CD4-positive, alpha-beta memory T cell (primary cell): ENCODE data around the gene SIVA1. TPM values are rescaled to one million over a fixed set of nuclear protein-coding genes. Genes with fewer than 3 reads are reported as not detected.

Source experiments
- CTCF ChIA-PET: fragments of 350-600 bp; sonication (Branson Sonifier 250); formaldehyde crosslinking; loops from one replicate; lab custom pipeline; 2021; ENCODE audit warnings: inconsistent platforms; ENCODE audit not compliant: partially characterized antibody; lab: Charles Lee
- POLR2A ChIA-PET: fragments of 350-600 bp; sonication (Branson Sonifier 250); formaldehyde crosslinking; loops from one replicate; lab custom pipeline; 2021; ENCODE audit not compliant: partially characterized antibody; lab: Charles Lee
- DNase-seq, 5 donors: peaks; one replicate each; pipeline versions ENCODE4 v3.0.0 to v3.0.0-alpha.2; 2020 to 2022; ENCODE audit warnings: mixed read lengths in 1 of 5
- H3K27ac ChIP-seq: one replicate; pipeline ENCODE4 v1.7.0; 2013; ENCODE audit warnings: low read depth, low read length
- H3K27me3 ChIP-seq: 2 replicates; pipeline ENCODE4 v1.7.0; 2013; ENCODE audit warnings: mild to moderate bottlenecking, low read length, moderate library complexity; ENCODE audit not compliant: insufficient read depth
- H3K36me3 ChIP-seq: 2 replicates; pipeline ENCODE4 v1.7.0; 2013; ENCODE audit warnings: mild to moderate bottlenecking, low read length, moderate library complexity; ENCODE audit not compliant: insufficient read depth
- H3K4me1 ChIP-seq: 2 replicates; pipeline ENCODE4 v1.7.0; 2013; ENCODE audit warnings: mild to moderate bottlenecking, low read length, moderate library complexity; ENCODE audit not compliant: insufficient read depth
- H3K4me3 ChIP-seq, 2 donors: one replicate each; pipeline ENCODE4 v1.7.0; 2013; ENCODE audit warnings: low read length in 2 of 2, mild to moderate bottlenecking in 1 of 2
- H3K9me3 ChIP-seq, 2 donors: one replicate each; pipeline ENCODE4 v1.7.0; 2013; ENCODE audit warnings: low read length in 2 of 2, control low read depth in 1 of 2; ENCODE audit not compliant: control insufficient read depth in 1 of 2
- H3K27ac Mint-ChIP-seq, 7 donors: one replicate each; pipeline ENCODE4 v1.8.0; 2020 to 2021; ENCODE audit warnings: mixed read lengths in 7 of 7, mild to moderate bottlenecking in 6 of 7, inconsistent platforms in 3 of 7, moderate library complexity in 3 of 7
- H3K27me3 Mint-ChIP-seq, 2 donors: one replicate each; pipeline ENCODE4 v1.8.0; 2020 to 2021; ENCODE audit warnings: mixed read lengths in 2 of 2
- H3K36me3 Mint-ChIP-seq, 2 donors: one replicate each; pipeline ENCODE4 v1.8.0; 2020 to 2021; ENCODE audit warnings: mixed read lengths in 2 of 2, inconsistent platforms in 1 of 2, mild to moderate bottlenecking in 1 of 2
- H3K4me1 Mint-ChIP-seq, 4 donors: one replicate each; pipeline ENCODE4 v1.8.0; 2020 to 2021; ENCODE audit warnings: mixed read lengths in 4 of 4, mild to moderate bottlenecking in 1 of 4
- H3K4me3 Mint-ChIP-seq, 8 donors: one replicate each; pipeline ENCODE4 v1.8.0; 2020 to 2021; ENCODE audit warnings: mixed read lengths in 8 of 8, mild to moderate bottlenecking in 7 of 8, moderate library complexity in 6 of 8, inconsistent platforms in 3 of 8
- H3K9me3 Mint-ChIP-seq, 8 donors: one replicate each; pipeline ENCODE4 v1.8.0; 2020 to 2021; ENCODE audit warnings: mixed read lengths in 8 of 8, mild to moderate bottlenecking in 5 of 8, inconsistent platforms in 3 of 8, moderate library complexity in 1 of 8
- intact Hi-C: fragments of 100-400 bp; cut with micrococcal nuclease; formaldehyde crosslinking; loops from one replicate; pipeline ENCODE4 v1.15.1; 2023
- polyA plus RNA-seq, 2 donors: library from polyadenylated mRNA; unstranded; fragments of 300-500 nt; fragmentation: Illumina TruSeq; gene quantifications; one replicate each; pipeline ENCODE4 v1.2.3, GENCODE V29; 2021
- total RNA-seq, 2 experiments: library from RNA; stranded (reverse); gene quantifications; one replicate each; pipeline ENCODE4 v1.2.3, GENCODE V29; 2021

The SIVA1 gene
- total and polyA plus RNA-seq, 4 experiments from 2014 or later = 69.3 to 266 (median 144) TPM

DNA sequence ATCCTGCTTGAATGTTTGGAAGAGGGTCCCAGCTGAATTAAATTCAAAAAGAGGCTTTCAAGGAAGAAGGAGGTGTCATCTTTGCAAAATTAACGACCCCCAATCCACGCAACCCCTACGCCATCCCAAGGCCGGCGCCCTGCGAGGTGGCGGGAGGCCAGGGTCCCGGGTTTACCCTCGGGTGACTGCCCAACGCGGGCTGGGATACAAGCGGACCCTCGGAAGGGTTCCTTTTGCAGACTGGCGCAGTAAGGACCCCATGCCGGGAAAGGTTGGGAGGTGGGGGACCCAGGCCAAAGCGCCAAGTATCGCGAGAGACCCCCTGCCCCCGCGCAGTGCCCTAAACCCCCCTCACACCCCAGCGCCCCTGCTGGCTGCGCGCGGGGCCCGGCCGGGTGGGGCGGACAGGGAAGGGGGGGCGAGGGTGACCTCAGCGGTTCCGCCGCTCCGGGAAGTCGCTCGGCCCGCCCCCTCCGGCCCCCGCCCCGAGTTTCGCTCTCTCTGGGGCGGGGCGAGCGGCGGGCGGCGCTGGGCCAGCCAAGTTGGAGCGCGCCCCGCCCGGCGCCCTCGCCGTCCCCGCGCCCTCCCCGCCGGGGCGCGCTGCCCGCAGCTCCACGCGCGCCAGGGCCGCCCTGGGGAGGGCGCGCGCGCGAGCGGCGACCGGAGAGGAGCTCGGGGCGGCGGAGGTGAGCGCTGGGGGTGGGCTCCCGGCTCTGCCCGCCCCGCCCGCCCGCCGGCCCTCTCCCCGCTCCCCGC lies 47.2 kb downstream of the SIVA1 start:
- Histone ChIP-seq H3K36me3 (no peaks in the 10 kb centered on the region), H3K4me3 (peak overlapping the region in 1 of 2 donors; percentile 38), H3K9me3 (no peaks in the 10 kb centered on the region), H3K27ac (peak overlapping the region; percentile 51), H3K27me3 (no peaks in the 10 kb centered on the region), H3K4me1 (peaks cover 41% of the 10 kb centered on the region)
- no peaks in the 10 kb centered on the region for H3K27me3 Mint-ChIP-seq
- peak; percentile 76 to 81 (median 80) for DNase-seq
- intact Hi-C loops = loop anchor here (1.0 to 2.0 kb wide), 2 partner anchors 26 to 31 kb away; no protein-coding TSS in a partner anchor
- H3K4me1 Mint-ChIP-seq = peaks cover 13 to 58% (median 37%) of the 10 kb centered on the region in 4 donors
- H3K36me3 Mint-ChIP-seq = peaks cover 0 to 2% of the 10 kb centered on the region in 2 donors
- peak overlapping the region; percentile 58 to 92 (median 91) for H3K27ac Mint-ChIP-seq
- ChIA-PET POLR2A (interaction anchor here (0.6 to 3.0 kb wide), 17 partner anchors 8 to 691 kb away, joined by 3 to 27 read pairs (median 4); partner anchors contain the start of genes CEP170B and SIVA1), CTCF (interaction anchor here (1.6 to 2.5 kb wide), 2 partner anchors 21 to 26 kb away, joined by 5 to 13 read pairs; no protein-coding TSS in a partner anchor)
- H3K4me3 Mint-ChIP-seq = peak overlapping the region; percentile 50 to 77 (median 74)
- H3K9me3 Mint-ChIP-seq = no peaks in the 10 kb centered on the region

GRCh38 chr14:104800771-104801519 lies 48.0 kb downstream of the SIVA1 start, which contains the start of gene ZBTB42:
Gene ZBTB42 (plus strand): TSS chr14:104801101. CDS start chr14:104801198, 97 bp downstream.
- peak within 1 kb of the TSS in 1 of 2 donors; percentile 65 for H3K4me3 ChIP-seq
- no peaks in the 10 kb centered on the region for H3K36me3 ChIP-seq
- H3K9me3 ChIP-seq = no peaks in the 10 kb centered on the region
- no peaks in the 10 kb centered on the region for H3K27me3 ChIP-seq
- peak within 1 kb of the TSS; percentile 81 to 91 (median 86) for H3K4me3 Mint-ChIP-seq
- POLR2A ChIA-PET = interaction anchor here (0.6 to 3.0 kb wide), 17 partner anchors 9 to 691 kb away, joined by 3 to 27 read pairs (median 4); partner anchors contain the start of gene SIVA1
- peak within 1 kb of the TSS; percentile 58 for H3K27ac ChIP-seq
- CTCF ChIA-PET = interaction anchor here (1.6 to 2.5 kb wide), 2 partner anchors 21 to 25 kb away, joined by 5 to 13 read pairs; no protein-coding TSS in a partner anchor
- no peaks in the 10 kb centered on the region for H3K27me3 Mint-ChIP-seq
- H3K4me1 Mint-ChIP-seq = peaks cover 13 to 57% (median 37%) of the 10 kb centered on the region in 4 donors
- H3K4me1 ChIP-seq = peaks cover 39% of the 10 kb centered on the region
- intact Hi-C loops = loop anchor here (1.0 to 2.0 kb wide), 2 partner anchors 25 to 32 kb away; no protein-coding TSS in a partner anchor
- peak; percentile 75 to 82 (median 78) for DNase-seq
- H3K27ac Mint-ChIP-seq = peak within 1 kb of the TSS; percentile 36 to 91 (median 85)
- peaks cover 0 to 2% of the 10 kb centered on the region in 2 donors for H3K36me3 Mint-ChIP-seq
- H3K9me3 Mint-ChIP-seq = no peaks in the 10 kb centered on the region

DNA sequence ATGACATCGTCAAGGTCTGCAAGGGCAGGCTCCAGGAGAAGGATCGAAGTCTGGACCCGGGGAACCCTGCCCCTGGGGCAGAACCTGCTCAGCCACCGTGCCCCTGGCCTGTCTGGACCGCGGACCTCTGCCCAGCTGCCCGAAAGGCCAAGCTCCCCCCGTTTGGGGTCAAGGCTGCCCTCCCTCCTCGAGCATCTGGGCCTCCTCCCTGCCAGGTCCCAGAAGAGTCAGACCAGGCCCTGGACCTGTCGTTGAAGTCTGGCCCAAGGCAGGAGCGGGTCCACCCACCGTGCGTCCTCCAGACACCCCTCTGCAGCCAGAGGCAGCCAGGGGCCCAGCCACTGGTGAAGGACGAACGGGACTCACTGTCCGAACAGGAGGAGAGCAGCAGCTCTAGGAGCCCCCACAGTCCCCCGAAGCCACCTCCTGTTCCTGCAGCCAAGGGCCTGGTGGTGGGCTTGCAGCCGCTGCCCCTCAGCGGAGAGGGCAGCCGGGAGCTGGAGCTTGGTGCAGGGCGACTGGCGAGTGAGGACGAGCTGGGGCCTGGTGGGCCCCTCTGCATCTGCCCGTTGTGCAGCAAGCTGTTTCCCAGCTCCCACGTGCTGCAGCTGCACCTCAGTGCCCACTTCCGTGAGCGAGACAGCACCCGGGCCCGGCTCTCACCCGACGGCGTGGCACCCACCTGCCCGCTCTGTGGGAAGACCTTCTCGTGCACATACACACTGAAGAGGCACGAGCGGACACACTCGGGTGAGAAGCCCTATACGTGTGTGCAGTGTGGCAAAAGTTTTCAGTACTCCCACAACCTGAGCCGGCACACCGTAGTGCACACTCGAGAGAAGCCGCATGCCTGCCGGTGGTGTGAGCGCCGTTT lies 48.8 kb downstream of the SIVA1 start:
- POLR2A ChIA-PET = interaction anchor here (0.8 to 3.0 kb wide), 9 partner anchors 9 to 690 kb away, joined by 3 to 27 read pairs (median 12); partner anchors contain the start of gene SIVA1
- H3K36me3 Mint-ChIP-seq = peaks cover 0 to 2% of the 10 kb centered on the region in 2 donors
- DNase-seq = peak in 1 of 5 donors; percentile 42
- Histone ChIP-seq H3K27me3 (no peaks in the 10 kb centered on the region), H3K4me3 (peak overlapping the region in 1 of 2 donors; percentile 65), H3K27ac (peak overlapping the region; percentile 58), H3K36me3 (no peaks in the 10 kb centered on the region), H3K4me1 (peaks cover 31% of the 10 kb centered on the region), H3K9me3 (no peaks in the 10 kb centered on the region)
- peak overlapping the region in 6 of 7 donors; percentile 12 to 77 (median 58) for H3K27ac Mint-ChIP-seq
- H3K9me3 Mint-ChIP-seq = no peaks in the 10 kb centered on the region
- H3K4me3 Mint-ChIP-seq = peak overlapping the region; percentile 81 to 91 (median 86)
- intact Hi-C loops = loop anchor here (2.0 kb wide), 1 partner anchor 33 kb away; no protein-coding TSS in a partner anchor
- no peaks in the 10 kb centered on the region for H3K27me3 Mint-ChIP-seq
- CTCF ChIA-PET = interaction anchor here (0.6 to 2.5 kb wide), 2 partner anchors 10 to 24 kb away, joined by 3 to 13 read pairs; no protein-coding TSS in a partner anchor
- H3K4me1 Mint-ChIP-seq = peaks cover 9 to 49% (median 32%) of the 10 kb centered on the region in 4 donors

GRCh38 chr14:104802394-104803184 lies 49.6 kb downstream of the SIVA1 start:
- CTCF ChIA-PET = interaction anchor here (0.6 kb wide), 1 partner anchor 9 kb away, joined by 3 read pairs; no protein-coding TSS in a partner anchor
- Mint-ChIP-seq H3K27me3 (no peaks in the 10 kb centered on the region), H3K27ac (peak overlapping the region in 1 of 7 donors; percentile 64), H3K4me1 (peaks cover 9 to 49% (median 31%) of the 10 kb centered on the region in 4 donors), H3K4me3 (peak overlapping the region; percentile 31 to 81 (median 56)), H3K9me3 (no peaks in the 10 kb centered on the region), H3K36me3 (peaks cover 0 to 2% of the 10 kb centered on the region in 2 donors)
- DNase-seq = peak in 1 of 5 donors; percentile 27
- intact Hi-C loops = no loop called here
- peaks cover 26% of the 10 kb centered on the region for H3K4me1 ChIP-seq
- POLR2A ChIA-PET = interaction anchor here (2.3 to 3.0 kb wide), 3 partner anchors 9 to 50 kb away, joined by 16 to 27 read pairs (median 25); partner anchors contain the start of gene SIVA1
- no peak overlapping the region for H3K27ac ChIP-seq
- no peaks in the 10 kb centered on the region for H3K9me3 ChIP-seq
- H3K27me3 ChIP-seq = no peaks in the 10 kb centered on the region
- H3K36me3 ChIP-seq = no peaks in the 10 kb centered on the region
- H3K4me3 ChIP-seq = no peak overlapping the region

DNA sequence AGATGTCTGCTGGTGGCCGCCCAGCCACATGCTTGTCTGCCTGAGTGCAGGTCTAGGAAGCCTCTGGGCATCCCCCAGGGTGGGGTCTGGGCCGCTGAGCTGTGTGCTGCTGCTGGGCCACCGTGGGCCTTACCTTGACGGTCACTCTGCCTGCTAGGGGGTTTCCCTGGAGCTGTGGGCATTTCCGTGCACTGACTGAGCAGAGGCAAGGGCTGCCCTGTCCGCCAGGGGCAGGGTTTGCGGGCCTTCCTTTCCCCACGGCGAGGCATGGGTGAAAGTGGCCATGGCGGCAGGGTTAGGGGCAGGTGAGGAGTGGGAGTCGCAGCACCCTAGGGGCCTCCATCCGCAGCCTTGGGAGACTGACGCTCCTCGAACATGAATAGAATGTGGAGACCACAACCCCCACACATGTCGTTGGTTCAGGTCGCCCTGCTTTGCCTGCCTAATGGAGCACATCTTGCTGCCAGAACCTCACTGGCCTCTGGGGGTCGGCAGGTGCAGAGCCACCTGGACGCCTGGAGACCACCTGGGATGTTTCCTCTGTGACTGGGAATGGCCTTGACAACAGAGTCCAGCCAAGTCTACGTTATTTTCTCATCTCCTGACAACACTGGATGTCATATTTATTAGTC lies 50.4 kb downstream of the SIVA1 start:
- intact Hi-C loops = no loop called here
- H3K9me3 ChIP-seq = no peaks in the 10 kb centered on the region
- peak in 1 of 5 donors; percentile 35 for DNase-seq
- Mint-ChIP-seq H3K36me3 (peaks cover 0 to 2% of the 10 kb centered on the region in 2 donors), H3K4me1 (peaks cover 9 to 44% (median 27%) of the 10 kb centered on the region in 4 donors), H3K9me3 (no peaks in the 10 kb centered on the region), H3K27ac (no peak overlapping the region), H3K4me3 (peak overlapping the region in 2 of 8 donors; percentile 4 to 46), H3K27me3 (no peaks in the 10 kb centered on the region)
- H3K4me3 ChIP-seq = no peak overlapping the region
- no peaks in the 10 kb centered on the region for H3K36me3 ChIP-seq
- no peak overlapping the region for H3K27ac ChIP-seq
- H3K27me3 ChIP-seq = no peaks in the 10 kb centered on the region
- CTCF ChIA-PET = no interaction called here
- peaks cover 26% of the 10 kb centered on the region for H3K4me1 ChIP-seq
- POLR2A ChIA-PET = interaction anchor here (0.9 kb wide), 1 partner anchor 9 kb away, joined by 3 read pairs; no protein-coding TSS in a partner anchor
